ENCODE measurements around the gene TMEM145.
A peak's percentile ranks its signal among the peaks of the same experiment; 100 is the strongest.

Gene TMEM145

GRCh38 chr19:42288387-42288786 is 24.7 kb upstream of the TMEM145 start:
- TF ChIP-seq JUND (IDR thresholded peaks at IDR 0.05; ENCODE audit: low read depth), result no peak
- in situ Hi-C loops (cut with HindIII; ENCODE audit: low pct_unique_long_range_greater_than_20kb, low sequenced_read_pairs), result no loop called here
- no peak for DNase-seq (ENCODE audit: low read depth in 1 of 2, low spot score in 1 of 2)

- in situ Hi-C loops (cut with HindIII; ENCODE audit: low pct_unique_long_range_greater_than_20kb, low sequenced_read_pairs), result no loop called here
- TF ChIP-seq JUND (IDR thresholded peaks at IDR 0.05; ENCODE audit: low read depth), result no peak
- no peak for DNase-seq (ENCODE audit: low read depth in 1 of 2, low spot score in 1 of 2)
Observed at GRCh38 chr19:42288881-42289555, 24.1 kb upstream of the TMEM145 start.

- no peak for DNase-seq (ENCODE audit: low read depth in 1 of 2, low spot score in 1 of 2)
- in situ Hi-C loops (cut with HindIII; ENCODE audit: low pct_unique_long_range_greater_than_20kb, low sequenced_read_pairs), result no loop called here
- TF ChIP-seq JUND (IDR thresholded peaks at IDR 0.05; ENCODE audit: low read depth), result no peak
Observed at GRCh38 chr19:42289556-42290041, 23.5 kb upstream of the TMEM145 start.

- in situ Hi-C loops (cut with HindIII; ENCODE audit: low pct_unique_long_range_greater_than_20kb, low sequenced_read_pairs), result no loop called here
- no peak for DNase-seq (ENCODE audit: low read depth in 1 of 2, low spot score in 1 of 2)
- TF ChIP-seq JUND (IDR thresholded peaks at IDR 0.05; ENCODE audit: low read depth), result no peak
Observed at GRCh38 chr19:42290136-42290522, 23.0 kb upstream of the TMEM145 start.

GRCh38 chr19:42290523-42291434 is 22.3 kb upstream of the TMEM145 start:
- DNase-seq (ENCODE audit: low read depth in 1 of 2, low spot score in 1 of 2), result peak in 1 of 2 experiments; percentile 44
- in situ Hi-C loops (cut with HindIII; ENCODE audit: low pct_unique_long_range_greater_than_20kb, low sequenced_read_pairs), result no loop called here
- no peak for TF ChIP-seq JUND (IDR thresholded peaks at IDR 0.05; ENCODE audit: low read depth)

- peak in 1 of 2 experiments; percentile 77 for DNase-seq (ENCODE audit: low read depth in 1 of 2, low spot score in 1 of 2)
- in situ Hi-C loops (cut with HindIII; ENCODE audit: low pct_unique_long_range_greater_than_20kb, low sequenced_read_pairs), result no loop called here
- TF ChIP-seq JUND (IDR thresholded peaks at IDR 0.05; ENCODE audit: low read depth), result no peak
Observed at GRCh38 chr19:42291435-42291810, 21.7 kb upstream of the TMEM145 start.

- in situ Hi-C loops (cut with HindIII; ENCODE audit: low pct_unique_long_range_greater_than_20kb, low sequenced_read_pairs), result no loop called here
- TF ChIP-seq JUND (IDR thresholded peaks at IDR 0.05; ENCODE audit: low read depth), result no peak
- no peak for DNase-seq (ENCODE audit: low read depth in 1 of 2, low spot score in 1 of 2)
Observed at GRCh38 chr19:42292042-42292960, 20.8 kb upstream of the TMEM145 start.

GRCh38 chr19:42292963-42293362 is 20.1 kb upstream of the TMEM145 start:
- in situ Hi-C loops (cut with HindIII; ENCODE audit: low pct_unique_long_range_greater_than_20kb, low sequenced_read_pairs), result no loop called here
- TF ChIP-seq JUND (IDR thresholded peaks at IDR 0.05; ENCODE audit: low read depth), result no peak
- DNase-seq (ENCODE audit: low read depth in 1 of 2, low spot score in 1 of 2), result no peak

- in situ Hi-C loops (cut with HindIII; ENCODE audit: low pct_unique_long_range_greater_than_20kb, low sequenced_read_pairs), result no loop called here
- no peak for DNase-seq (ENCODE audit: low read depth in 1 of 2, low spot score in 1 of 2)
Observed at GRCh38 chr19:42293540-42293939, 19.6 kb upstream of the TMEM145 start.

GRCh38 chr19:42293948-42294347 is 19.2 kb upstream of the TMEM145 start:
- DNase-seq (ENCODE audit: low read depth in 1 of 2, low spot score in 1 of 2), result no peak
- in situ Hi-C loops (cut with HindIII; ENCODE audit: low pct_unique_long_range_greater_than_20kb, low sequenced_read_pairs), result no loop called here
- no peak for TF ChIP-seq JUND (IDR thresholded peaks at IDR 0.05; ENCODE audit: low read depth)

More at GRCh38 chr19:42293540-42293939, 19.6 kb upstream of the TMEM145 start:
- no peak for TF ChIP-seq JUND (IDR thresholded peaks at IDR 0.05; ENCODE audit: low read depth)

GRCh38 chr19:42294471-42295137 is 18.5 kb upstream of the TMEM145 start:
- no peak for TF ChIP-seq JUND (IDR thresholded peaks at IDR 0.05; ENCODE audit: low read depth)
- in situ Hi-C loops (cut with HindIII; ENCODE audit: low pct_unique_long_range_greater_than_20kb, low sequenced_read_pairs), result no loop called here
- no peak for DNase-seq (ENCODE audit: low read depth in 1 of 2, low spot score in 1 of 2)

GRCh38 chr19:42295342-42295741 is 17.8 kb upstream of the TMEM145 start:
- no peak for TF ChIP-seq JUND (IDR thresholded peaks at IDR 0.05; ENCODE audit: low read depth)
- no peak for DNase-seq (ENCODE audit: low read depth in 1 of 2, low spot score in 1 of 2)
- in situ Hi-C loops (cut with HindIII; ENCODE audit: low pct_unique_long_range_greater_than_20kb, low sequenced_read_pairs), result no loop called here

Data from T47D (cell line).